ENCODE measurements around the gene PARD6G.

The PARD6G gene

GRCh38 chr18:80205294-80205693 is 42.0 kb downstream of the PARD6G start:
- DNase-seq = no peak

GRCh38 chr18:80204142-80204541 is 43.2 kb downstream of the PARD6G start:
- DNase-seq = no peak

- DNase-seq = no peak
These were observed 44.1 kb downstream of the PARD6G start for GRCh38 chr18:80203249-80203648.

GRCh38 chr18:80202264-80202998 is 44.9 kb downstream of the PARD6G start:
- DNase-seq = no peak

- DNase-seq = no peak
These were observed 45.6 kb downstream of the PARD6G start for GRCh38 chr18:80201739-80202138.

- no peak for DNase-seq
These were observed 46.2 kb downstream of the PARD6G start for GRCh38 chr18:80200932-80201672.

- no peak for DNase-seq
These were observed 47.0 kb downstream of the PARD6G start for GRCh38 chr18:80200171-80200931.

- no peak for DNase-seq
These were observed 48.1 kb downstream of the PARD6G start for GRCh38 chr18:80198994-80199748.

GRCh38 chr18:80198391-80198790 is 48.9 kb downstream of the PARD6G start:
- no peak for DNase-seq

- DNase-seq = no peak
These were observed 49.8 kb downstream of the PARD6G start for GRCh38 chr18:80197528-80197927.

- no peak for DNase-seq
These were observed 50.6 kb downstream of the PARD6G start for GRCh38 chr18:80196528-80197320.

- DNase-seq = no peak
These were observed 52.3 kb downstream of the PARD6G start for GRCh38 chr18:80194874-80195570.

- DNase-seq = no peak
These were observed 53.6 kb downstream of the PARD6G start for GRCh38 chr18:80193701-80194100.

GRCh38 chr18:80192653-80193385 is 54.5 kb downstream of the PARD6G start:
- no peak for DNase-seq

GRCh38 chr18:80191907-80192652 is 55.2 kb downstream of the PARD6G start:
- DNase-seq = no peak

- no peak for DNase-seq
These were observed 56.0 kb downstream of the PARD6G start for GRCh38 chr18:80191264-80191663.

GRCh38 chr18:80190311-80190710 is 57.0 kb downstream of the PARD6G start:
- DNase-seq = no peak

- no peak for DNase-seq
These were observed 57.8 kb downstream of the PARD6G start for GRCh38 chr18:80189531-80189865.

- no peak for DNase-seq
These were observed 58.4 kb downstream of the PARD6G start for GRCh38 chr18:80188643-80189530.

Measured in stimulated activated CD4-positive, alpha-beta T cell treated with anti-CD3 and anti-CD28 coated beads, Interleukin-4, amount 100 ng/mL, for 1 hour (primary cell).